22Rv1 (cell line): ENCODE measurements around the gene YJU2.

Source experiments
- ZFX ChIP-seq: fragments of 450-650 bp; IDR thresholded peaks from 2 replicates; pipeline ENCODE4 v1.6.1; 2017; ENCODE audit warnings: antibody characterized with exemption, borderline replicate concordance
- TF ChIP-seq, protein P1 (sequence below): fragments of 450-650 bp; IDR thresholded peaks from 2 replicates; pipeline ENCODE4 v1.5.1; 2017; ENCODE audit warnings: mild to moderate bottlenecking

DNA sequence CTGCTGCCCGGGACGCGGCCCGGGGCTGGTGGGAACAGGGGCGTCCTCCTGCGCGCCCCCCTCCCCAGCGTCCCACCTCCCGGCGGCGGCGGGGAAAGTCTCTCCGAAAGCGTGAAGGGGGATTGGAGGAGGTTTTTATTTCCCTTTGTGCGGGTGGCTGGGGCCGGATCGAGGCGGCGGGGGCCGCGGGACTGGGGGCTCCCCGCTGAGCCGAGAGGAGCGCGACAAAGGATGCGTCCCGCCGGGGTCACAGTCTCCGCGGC, 32.3 kb downstream of the YJU2 start:
- TF ChIP-seq, protein P1, sequence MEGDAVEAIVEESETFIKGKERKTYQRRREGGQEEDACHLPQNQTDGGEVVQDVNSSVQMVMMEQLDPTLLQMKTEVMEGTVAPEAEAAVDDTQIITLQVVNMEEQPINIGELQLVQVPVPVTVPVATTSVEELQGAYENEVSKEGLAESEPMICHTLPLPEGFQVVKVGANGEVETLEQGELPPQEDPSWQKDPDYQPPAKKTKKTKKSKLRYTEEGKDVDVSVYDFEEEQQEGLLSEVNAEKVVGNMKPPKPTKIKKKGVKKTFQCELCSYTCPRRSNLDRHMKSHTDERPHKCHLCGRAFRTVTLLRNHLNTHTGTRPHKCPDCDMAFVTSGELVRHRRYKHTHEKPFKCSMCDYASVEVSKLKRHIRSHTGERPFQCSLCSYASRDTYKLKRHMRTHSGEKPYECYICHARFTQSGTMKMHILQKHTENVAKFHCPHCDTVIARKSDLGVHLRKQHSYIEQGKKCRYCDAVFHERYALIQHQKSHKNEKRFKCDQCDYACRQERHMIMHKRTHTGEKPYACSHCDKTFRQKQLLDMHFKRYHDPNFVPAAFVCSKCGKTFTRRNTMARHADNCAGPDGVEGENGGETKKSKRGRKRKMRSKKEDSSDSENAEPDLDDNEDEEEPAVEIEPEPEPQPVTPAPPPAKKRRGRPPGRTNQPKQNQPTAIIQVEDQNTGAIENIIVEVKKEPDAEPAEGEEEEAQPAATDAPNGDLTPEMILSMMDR, result no peak
- no peak for TF ChIP-seq ZFX
